Stimulated activated CD8-positive, alpha-beta memory T cell treated with anti-CD3 and anti-CD28 coated beads, Interleukin-7, amount 100 ng/mL, for 1 hour (primary cell): ENCODE data around the gene ESRRA.
"Not testable (repeated sequence)": the region's sequence is repeated elsewhere in the genome, so short reads cannot be mapped to it uniquely, and the experiment has no call there.

Experiments used
- DNase-seq, 2 donors: peaks; one replicate each; pipeline ENCODE4 v3.0.0-alpha.2; 2020; ENCODE audit warnings: low read depth in 2 of 2

Gene ESRRA

DNA sequence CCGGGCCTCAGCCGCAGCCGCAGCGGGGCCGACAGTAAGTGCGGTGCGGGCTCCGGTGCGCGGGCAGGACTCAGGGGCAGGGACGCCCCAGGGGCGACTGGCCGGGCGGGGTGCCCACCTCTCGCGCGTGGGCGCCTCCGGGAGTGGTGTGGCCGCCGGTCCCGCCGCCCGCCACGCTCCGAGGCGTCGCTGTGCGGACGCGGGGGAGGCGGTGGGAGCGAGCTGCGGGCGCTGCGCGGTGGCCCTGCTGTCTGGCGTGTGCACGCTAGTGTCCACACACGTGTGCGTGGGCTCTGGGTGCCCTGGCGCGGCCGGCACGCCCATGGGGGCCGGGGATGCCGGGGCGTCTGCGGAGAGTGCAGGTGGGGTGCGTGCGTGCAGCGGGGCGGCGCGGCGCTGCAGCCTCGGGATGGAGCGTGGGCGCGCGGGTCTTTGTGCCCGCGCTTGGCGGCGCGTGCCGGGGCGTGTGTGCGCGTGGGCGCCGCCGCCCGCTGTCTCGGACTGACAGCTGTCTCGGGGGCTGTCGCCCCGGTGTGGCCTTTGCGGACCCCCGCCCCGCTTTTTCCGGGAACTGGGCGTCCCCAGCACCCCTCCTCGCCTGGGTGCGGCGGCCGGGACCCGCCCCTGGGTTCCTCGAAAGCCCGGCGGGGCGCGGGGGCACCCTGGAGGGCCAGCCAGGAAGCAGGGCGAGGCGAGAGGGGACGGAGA lies 13.4 kb upstream of the ESRRA start:
- no peak for DNase-seq

- DNase-seq: no peak
Observed at GRCh38 chr11:64292460-64293254, 12.7 kb upstream of the ESRRA start.

DNA sequence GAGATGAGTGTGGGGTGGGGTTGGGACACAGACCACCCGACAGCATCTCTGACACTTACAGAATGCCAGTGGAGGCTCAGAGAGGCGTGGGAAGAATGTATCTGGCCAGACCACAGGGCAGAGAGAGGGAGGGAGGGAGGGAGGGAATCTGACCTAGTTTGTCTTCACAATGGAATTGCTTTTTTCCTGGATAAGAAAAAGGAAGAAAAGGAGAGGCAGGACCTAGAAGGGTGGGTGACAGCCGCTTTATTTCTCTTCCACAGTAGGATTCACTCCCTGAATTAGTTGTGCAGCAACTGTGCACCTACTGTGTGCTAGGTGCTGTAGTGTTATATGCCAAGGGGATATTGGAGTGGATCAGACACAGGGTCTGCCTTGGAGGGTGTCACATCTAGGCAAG lies 10.6 kb upstream of the ESRRA start:
- no peak for DNase-seq

DNA sequence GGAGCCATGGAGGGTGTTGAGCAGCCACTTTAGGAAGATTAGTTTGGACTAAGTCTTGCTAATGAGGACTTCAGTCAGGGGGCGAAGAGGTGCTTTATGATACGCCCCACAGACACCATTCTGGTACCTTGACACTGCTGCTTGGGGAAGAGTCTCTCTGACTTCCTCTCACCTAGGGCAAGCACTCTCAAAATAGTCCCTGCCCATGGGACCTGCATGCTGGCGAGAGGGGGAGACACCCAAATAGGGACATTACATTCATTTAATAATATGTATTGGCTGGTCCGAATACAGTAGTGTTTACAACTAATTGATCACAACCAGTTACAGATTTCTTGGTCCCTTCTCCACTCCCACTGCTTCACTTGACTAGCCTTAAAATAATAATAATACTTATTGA lies 9.6 kb upstream of the ESRRA start:
- no peak for DNase-seq

- no peak for DNase-seq
Observed at GRCh38 chr11:64296236-64296635, 9.1 kb upstream of the ESRRA start.

GRCh38 chr11:64296830-64297698 lies 8.3 kb upstream of the ESRRA start:
- DNase-seq: no peak

DNA sequence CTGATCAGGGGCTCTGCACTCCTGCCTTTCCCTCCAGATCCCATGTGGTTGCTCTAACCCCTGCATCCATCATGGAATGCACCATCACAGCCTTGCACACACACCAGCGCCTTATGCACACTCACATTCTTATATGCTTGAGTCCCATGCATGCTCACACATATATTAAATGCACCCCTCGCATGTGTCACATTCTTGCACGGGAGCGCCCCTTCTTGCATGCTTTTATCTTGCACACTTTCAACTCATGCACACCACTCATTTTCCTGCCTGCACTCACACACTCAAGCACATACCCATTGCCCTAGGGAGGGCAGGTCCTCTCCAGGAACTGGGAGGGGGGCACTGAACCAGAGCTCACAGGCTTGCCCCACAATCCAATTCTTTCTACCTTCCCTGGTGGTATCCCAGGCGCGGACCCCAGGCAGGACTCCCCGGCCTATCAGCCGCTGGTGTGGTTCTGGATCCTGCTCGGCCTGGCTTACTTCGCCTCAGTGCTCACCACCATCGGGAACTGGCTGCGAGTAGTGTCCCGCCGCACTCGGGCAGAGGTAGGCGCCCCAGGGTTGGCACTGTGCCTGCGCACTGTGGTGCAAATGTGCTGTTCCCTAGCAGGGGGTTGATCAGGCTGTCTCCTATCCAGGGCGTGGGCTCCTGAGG lies 7.5 kb upstream of the ESRRA start:
- DNase-seq: no peak

- no peak for DNase-seq
Observed at GRCh38 chr11:64298966-64299846, 6.1 kb upstream of the ESRRA start.

DNA sequence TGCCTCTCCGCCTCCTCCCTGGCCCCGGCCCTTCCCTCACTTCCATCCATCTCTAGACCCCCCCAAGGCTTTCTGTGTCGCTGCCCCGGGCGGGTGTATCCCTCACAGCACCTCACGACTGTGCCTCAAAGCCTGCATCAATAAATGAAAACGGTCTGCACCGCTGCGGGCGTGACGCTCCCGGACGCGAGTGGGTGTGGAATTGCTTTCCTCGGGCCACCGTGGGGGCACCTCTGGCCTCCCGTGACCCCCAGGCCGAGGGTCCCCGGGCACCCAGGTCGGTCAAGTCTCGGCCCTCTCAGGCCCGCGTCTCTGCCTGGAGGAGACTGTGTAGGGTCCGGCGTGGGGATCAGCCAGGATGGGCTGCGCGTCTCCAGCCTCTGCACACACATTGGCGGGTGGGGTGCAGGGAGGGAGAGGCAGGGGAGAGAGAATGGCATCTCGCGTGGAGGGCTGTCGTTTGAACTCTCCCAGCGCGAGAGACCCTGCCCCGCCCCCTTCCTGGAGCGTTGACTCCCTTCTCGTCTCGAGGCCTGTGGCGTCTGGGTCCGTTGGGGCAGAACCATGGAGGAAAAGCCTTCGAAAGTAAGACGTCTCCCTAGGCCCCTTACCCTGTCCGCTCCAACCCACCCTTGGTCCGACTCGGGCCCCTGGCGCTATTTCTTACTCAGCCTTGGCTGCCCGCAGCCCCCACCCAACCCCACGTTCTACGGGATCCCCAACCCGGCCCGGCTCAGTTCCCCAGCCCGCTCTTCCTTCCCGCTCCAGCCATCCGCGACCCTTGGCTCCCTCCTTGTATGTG lies 5.3 kb upstream of the ESRRA start, which contains the start of gene CATSPERZ:
CATSPERZ (plus strand) TSS at position 512 of the 802 bp plus-strand sequence; CDS start at position 565, 53 bp downstream.
- DNase-seq: no peak

GRCh38 chr11:64303109-64304031 lies 2.0 kb upstream of the ESRRA start:
- DNase-seq: no peak

DNA sequence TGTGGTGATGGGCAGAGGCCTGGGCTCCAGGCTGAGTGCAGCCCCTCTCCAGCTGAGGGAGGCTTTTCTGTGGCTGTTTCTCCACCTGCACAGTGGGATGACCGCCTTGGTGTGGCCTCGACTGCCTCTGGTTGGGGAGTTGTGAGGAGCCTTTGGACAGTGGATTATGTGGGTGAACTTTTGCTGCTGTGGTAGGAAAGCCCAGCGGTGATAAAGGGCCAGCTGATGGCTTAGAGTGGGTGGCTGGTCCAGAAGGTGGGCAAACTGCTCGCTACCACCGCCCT lies 1.4 kb upstream of the ESRRA start:
- DNase-seq: no peak

GRCh38 chr11:64304316-64305072 lies 830 bp upstream of the ESRRA start:
- DNase-seq: peak; percentile 85 to 95

DNA sequence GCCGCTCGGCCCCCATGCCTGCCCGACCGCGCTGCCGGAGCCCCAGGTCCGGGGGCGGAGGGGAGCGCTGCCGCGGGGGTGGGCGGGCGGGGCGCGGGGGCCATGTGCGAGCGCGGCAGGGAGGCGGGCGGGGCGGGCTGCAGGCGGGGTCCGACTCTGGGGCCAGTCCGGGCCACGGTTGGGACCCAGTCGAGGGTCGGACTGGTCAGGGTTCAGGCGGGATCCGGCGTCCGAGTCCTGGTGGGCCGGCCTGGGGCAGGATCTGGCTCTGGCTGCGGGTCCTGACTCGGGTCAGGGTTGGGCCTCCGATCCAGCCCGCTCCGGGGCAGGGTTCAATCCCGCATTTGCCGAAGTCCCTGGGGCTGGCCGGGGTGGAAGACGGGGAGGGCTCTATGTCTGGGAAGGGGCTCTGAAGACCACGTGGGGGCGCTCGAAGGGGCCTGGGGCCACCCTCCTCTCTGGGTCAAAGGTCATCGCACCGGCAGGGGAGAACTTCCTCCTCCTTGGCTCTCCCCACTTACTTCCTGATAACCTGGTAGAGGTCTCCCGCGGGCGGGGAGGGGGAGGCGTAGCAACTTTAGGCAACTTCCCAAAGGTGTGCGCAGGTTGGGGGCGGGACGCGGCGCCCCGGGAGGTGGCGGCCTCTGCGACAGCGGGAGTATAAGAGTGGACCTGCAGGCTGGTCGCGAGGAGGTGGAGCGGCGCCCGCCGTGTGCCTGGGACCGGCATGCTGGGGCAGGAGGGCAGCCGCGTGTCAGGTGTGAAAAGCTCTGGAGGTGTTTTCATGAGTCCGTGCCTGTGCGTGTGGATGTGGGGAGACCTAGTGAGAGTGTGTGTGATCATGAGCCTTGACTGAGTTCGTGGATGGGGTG lies 603 bp downstream of the ESRRA start:
- peak; percentile 33 to 43 for DNase-seq

DNA sequence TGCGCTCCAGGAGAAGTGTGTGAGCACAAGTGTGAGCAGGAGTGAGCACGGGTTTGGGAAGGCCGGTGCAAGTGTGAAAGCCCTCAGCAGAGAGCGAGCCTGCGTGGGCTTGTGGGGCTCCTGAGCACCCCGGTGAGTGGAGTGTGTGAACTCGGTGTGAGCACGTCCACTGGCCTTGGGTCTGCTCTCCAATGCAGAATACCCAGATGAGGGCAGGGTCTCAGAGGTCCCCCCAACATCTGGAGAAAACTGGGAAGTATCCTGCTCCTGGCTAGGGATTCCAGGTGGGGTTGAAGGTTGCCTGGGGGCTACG lies 1.2 kb downstream of the ESRRA start:
- no peak for DNase-seq

- DNase-seq: no peak
Observed at GRCh38 chr11:64306876-64307622, 1.7 kb downstream of the ESRRA start.

- DNase-seq: not testable (repeated sequence)
Observed at GRCh38 chr11:64307795-64308194, 2.5 kb downstream of the ESRRA start.

DNA sequence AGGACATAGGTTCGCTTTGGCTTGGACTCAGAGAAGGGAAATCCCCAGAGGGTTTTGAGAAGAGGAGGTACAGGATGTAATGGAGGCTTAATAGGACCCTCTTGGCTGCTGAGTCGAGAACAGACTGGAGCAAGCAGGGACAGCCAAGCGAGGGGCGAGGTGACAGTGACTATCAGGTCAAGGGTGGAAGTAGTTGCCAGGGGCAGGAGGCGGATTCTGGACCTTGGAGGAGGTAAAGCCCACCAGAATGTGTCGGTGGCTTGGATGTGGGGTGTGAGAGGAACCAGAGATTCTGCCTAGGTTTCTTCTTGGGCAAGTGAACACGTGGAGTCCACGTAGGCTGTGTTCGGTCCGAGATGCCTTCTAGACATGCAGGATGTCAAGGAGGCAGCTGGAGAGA lies 7.6 kb downstream of the ESRRA start:
- no peak for DNase-seq
